Left ventricle myocardium inferior (tissue), 1 donor: ENCODE data around the gene SLC9A6. TPM values are rescaled to one million over a fixed set of nuclear protein-coding genes. Genes with fewer than 3 reads are reported as not detected.

Experiments used
- DNase-seq: peaks from one replicate; pipeline ENCODE4 v3.0.0-alpha.2; 2020
- H3K27ac ChIP-seq: fragments of 200-600 bp; replicated peaks from 2 replicates; pipeline ENCODE4 v1.8.0; 2021
- H3K27me3 ChIP-seq: fragments of 200-600 bp; 2 replicates; pipeline ENCODE4 v1.8.0; 2021; ENCODE audit warnings: low read depth
- H3K36me3 ChIP-seq: fragments of 200-600 bp; 2 replicates; pipeline ENCODE4 v1.8.0; 2021
- H3K4me1 ChIP-seq: fragments of 200-600 bp; 2 replicates; pipeline ENCODE4 v1.8.0; 2021
- H3K4me3 ChIP-seq: fragments of 200-600 bp; 2 replicates; pipeline ENCODE4 v1.8.0; 2021; ENCODE audit warnings: mild to moderate bottlenecking, moderate library complexity
- H3K9me3 ChIP-seq: fragments of 200-600 bp; replicated peaks from 2 replicates; pipeline ENCODE4 v1.8.0; 2021
- intact Hi-C: fragments of 100-400 bp; cut with micrococcal nuclease; formaldehyde crosslinking; loops from one replicate; pipeline ENCODE4 v1.11.0; 2022
- total RNA-seq: library from RNA; stranded (reverse); fragmentation: NEBNext Ultra II Directional; extraction: Animal tissue kit (Norgen Biotek cat#: 25700); gene quantifications from one replicate; pipeline ENCODE4 v1.2.1, GENCODE V29; 2021
- TF ChIP-seq, protein P1 (sequence below): fragments of 200-600 bp; IDR thresholded peaks from 2 replicates; pipeline ENCODE4 v1.8.0; 2021; ENCODE audit warnings: antibody characterized with exemption, mild to moderate bottlenecking, borderline replicate concordance
- donor health status: DM: no; HTN: yes; CAD: no; lungs with severe emphysema.

SLC9A6 gene
- total RNA-seq, 1 donor from 2014 or later: 15.6 TPM

DNA sequence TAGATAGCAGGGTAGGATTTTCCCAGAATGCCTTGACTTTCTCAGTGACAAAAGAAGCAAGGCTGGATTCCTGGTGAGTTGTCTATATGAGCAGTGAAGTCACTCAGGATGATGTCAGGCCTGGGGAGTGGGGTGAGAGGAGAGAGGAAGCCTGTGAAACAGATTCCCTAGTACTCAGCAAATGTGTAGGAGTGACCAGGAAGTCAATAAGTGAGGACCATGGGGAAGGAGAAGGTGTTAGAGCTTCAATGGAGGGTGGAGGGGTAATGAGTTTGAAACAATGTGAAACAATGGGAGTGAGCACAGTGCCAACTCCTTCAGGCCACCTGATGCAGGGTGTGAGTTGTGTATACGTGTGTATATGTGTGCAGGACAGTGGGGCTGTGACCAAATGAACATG is 2.4 kb upstream of the SLC9A6 start:
- Histone ChIP-seq H3K36me3 (no peaks in the 10 kb centered on the region), H3K4me3 (no peak overlapping the region), H3K9me3 (no peaks in the 10 kb centered on the region), H3K27me3 (no peaks in the 10 kb centered on the region), H3K4me1 (peaks cover 22% of the 10 kb centered on the region), H3K27ac (no peak overlapping the region)
- intact Hi-C loops: no loop called here
- TF ChIP-seq, protein P1, sequence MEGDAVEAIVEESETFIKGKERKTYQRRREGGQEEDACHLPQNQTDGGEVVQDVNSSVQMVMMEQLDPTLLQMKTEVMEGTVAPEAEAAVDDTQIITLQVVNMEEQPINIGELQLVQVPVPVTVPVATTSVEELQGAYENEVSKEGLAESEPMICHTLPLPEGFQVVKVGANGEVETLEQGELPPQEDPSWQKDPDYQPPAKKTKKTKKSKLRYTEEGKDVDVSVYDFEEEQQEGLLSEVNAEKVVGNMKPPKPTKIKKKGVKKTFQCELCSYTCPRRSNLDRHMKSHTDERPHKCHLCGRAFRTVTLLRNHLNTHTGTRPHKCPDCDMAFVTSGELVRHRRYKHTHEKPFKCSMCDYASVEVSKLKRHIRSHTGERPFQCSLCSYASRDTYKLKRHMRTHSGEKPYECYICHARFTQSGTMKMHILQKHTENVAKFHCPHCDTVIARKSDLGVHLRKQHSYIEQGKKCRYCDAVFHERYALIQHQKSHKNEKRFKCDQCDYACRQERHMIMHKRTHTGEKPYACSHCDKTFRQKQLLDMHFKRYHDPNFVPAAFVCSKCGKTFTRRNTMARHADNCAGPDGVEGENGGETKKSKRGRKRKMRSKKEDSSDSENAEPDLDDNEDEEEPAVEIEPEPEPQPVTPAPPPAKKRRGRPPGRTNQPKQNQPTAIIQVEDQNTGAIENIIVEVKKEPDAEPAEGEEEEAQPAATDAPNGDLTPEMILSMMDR: no peak
- DNase-seq: no peak

DNA sequence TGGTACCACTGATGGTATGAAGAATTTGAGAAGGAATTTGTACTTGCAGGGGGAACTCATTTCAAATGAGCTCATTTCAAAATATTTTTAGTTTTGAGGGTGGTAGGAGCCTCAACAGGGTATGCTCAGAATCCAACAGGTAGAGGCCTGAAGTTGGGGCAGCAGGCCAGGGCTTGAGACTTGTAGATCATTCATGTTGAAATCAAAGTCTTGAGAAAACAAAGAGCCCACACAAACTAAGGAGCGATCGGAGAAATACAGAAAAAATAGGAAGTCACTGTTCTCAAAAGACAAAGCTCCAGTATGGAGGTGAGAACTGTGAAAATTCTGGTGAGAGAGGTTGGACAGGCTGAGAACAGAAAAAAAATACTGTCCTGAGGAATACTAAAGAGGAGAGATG is 979 bp upstream of the SLC9A6 start:
- Histone ChIP-seq H3K4me3 (peak overlapping the region; percentile 82), H3K27ac (peak overlapping the region; percentile 82)

DNA sequence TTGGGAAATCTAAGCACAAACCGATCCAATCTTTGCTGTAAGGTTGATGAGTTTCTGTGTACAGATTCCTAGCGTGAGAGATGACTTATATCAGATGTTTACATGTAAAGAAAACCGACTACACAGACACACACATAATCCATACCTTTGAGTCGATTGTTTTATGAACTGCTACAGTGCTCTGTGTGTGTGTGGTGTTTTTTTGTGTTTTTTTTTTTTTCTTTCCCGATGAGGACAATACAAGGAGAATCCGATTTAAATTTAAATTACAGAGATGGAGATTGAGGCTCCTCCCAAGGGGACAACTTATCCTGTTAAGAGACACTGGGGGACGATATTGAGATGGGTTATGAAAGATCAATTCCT is 461 bp upstream of the SLC9A6 start:
- Histone ChIP-seq H3K36me3 (no peaks in the 10 kb centered on the region), H3K9me3 (no peaks in the 10 kb centered on the region), H3K4me1 (peaks cover 22% of the 10 kb centered on the region), H3K27me3 (no peaks in the 10 kb centered on the region), H3K4me3 (peak overlapping the region; percentile 82), H3K27ac (peak overlapping the region; percentile 82)
- TF ChIP-seq, protein P1: no peak
- intact Hi-C loops: no loop called here
- no peak for DNase-seq

More for the DNA sequence above, 979 bp upstream of the SLC9A6 start:
- H3K4me1 ChIP-seq: peaks cover 22% of the 10 kb centered on the region
- intact Hi-C loops: no loop called here
- TF ChIP-seq, protein P1: no peak
- H3K9me3 ChIP-seq: no peaks in the 10 kb centered on the region
- H3K27me3 ChIP-seq: no peaks in the 10 kb centered on the region
- no peaks in the 10 kb centered on the region for H3K36me3 ChIP-seq
- DNase-seq: no peak

DNA sequence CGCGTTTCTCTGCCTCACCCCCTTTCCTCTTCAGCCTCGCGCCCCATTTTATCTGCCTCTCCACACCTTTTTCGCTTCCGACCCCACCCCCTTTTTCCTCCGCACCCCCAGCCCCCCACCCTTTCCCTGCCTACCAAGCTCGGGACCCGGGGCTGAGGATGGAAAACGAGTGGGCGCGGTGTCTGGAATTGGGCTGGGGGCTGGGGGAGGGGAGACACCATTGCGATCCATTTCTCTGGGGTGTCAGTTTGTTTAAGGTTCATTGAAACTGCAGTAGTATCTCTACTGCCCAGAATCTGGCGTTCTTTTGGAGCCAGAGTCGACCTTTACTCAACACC is 707 bp downstream of the SLC9A6 start:
- H3K9me3 ChIP-seq: no peaks in the 10 kb centered on the region
- no peaks in the 10 kb centered on the region for H3K36me3 ChIP-seq
- no peaks in the 10 kb centered on the region for H3K27me3 ChIP-seq
- H3K4me1 ChIP-seq: peaks cover 22% of the 10 kb centered on the region
- peak overlapping the region; percentile 82 for H3K27ac ChIP-seq
- no peak for DNase-seq
- H3K4me3 ChIP-seq: peak overlapping the region; percentile 82
- intact Hi-C loops: no loop called here
- TF ChIP-seq, protein P1: no peak

DNA sequence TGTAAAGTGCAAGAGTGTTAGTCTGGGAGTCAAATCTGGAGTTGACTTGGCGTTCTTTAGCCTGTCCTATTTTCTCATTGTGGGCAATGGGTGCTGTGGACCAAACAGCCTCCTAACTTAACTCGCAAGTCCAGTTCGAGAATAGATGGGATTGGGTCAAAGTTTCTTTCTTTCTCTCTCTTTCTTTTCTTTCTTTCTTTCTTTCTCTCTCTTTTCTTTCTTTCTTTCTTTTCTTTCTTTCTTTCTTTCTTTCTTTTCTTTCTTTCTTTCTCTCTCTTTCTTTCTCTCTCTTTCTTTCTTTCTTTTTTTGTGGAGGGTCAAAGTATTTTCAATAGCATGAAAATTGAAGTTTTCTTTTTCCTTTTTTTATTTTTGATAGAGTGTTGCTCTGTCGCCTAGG is 3.0 kb downstream of the SLC9A6 start:
- H3K4me1 ChIP-seq: peaks cover 22% of the 10 kb centered on the region
- H3K36me3 ChIP-seq: no peaks in the 10 kb centered on the region
- intact Hi-C loops: no loop called here
- no peak overlapping the region for H3K27ac ChIP-seq
- no peak overlapping the region for H3K4me3 ChIP-seq
- no peaks in the 10 kb centered on the region for H3K9me3 ChIP-seq
- DNase-seq: no peak
- no peaks in the 10 kb centered on the region for H3K27me3 ChIP-seq
- TF ChIP-seq, protein P1: no peak

DNA sequence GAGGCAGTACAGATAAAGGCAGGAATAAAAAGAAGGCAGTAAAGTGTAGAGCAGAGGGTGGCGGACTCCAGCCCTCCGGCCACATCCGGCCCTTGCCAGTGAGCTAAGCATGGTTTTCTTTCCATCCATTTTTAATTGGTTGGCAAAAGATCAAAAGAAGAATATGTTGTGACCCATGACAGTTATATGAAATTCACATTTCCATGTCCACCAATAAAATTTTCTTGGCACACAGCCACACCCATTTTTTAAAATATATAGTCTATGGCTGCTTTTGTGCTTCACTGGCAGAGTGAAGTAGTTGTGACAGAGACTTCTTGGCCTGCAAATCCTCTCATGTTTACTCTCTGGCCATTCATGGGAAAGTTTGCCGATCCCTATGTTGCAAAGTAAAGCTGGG is 29.8 kb downstream of the SLC9A6 start:
- H3K36me3 ChIP-seq: peaks cover 19% of the 10 kb centered on the region
- no peaks in the 10 kb centered on the region for H3K27me3 ChIP-seq
- no peaks in the 10 kb centered on the region for H3K9me3 ChIP-seq
- no peaks in the 10 kb centered on the region for H3K4me1 ChIP-seq
- intact Hi-C loops: no loop called here
- TF ChIP-seq, protein P1: no peak
- no peak overlapping the region for H3K27ac ChIP-seq
- DNase-seq: no peak
- no peak overlapping the region for H3K4me3 ChIP-seq
